Neuronal stem cell (in vitro differentiated cells): ENCODE measurements around the gene NFKBIE.
A peak's percentile ranks its signal among the peaks of the same experiment; 100 is the strongest.

Source experiments
- DNase-seq: peaks from one replicate; pipeline ENCODE4 v3.0.0-alpha.2; 2013; ENCODE audit warnings: low spot score
- H2AFZ ChIP-seq: one replicate; pipeline ENCODE4 v1.6.1; 2013; ENCODE audit warnings: mild to moderate bottlenecking, low read length, inconsistent platforms
- H2AK5ac ChIP-seq: 2 replicates; pipeline ENCODE4 v1.6.1; 2013; ENCODE audit warnings: low read depth, mild to moderate bottlenecking, inconsistent platforms, low read length, moderate library complexity, mixed read lengths
- H2BK120ac ChIP-seq: 2 replicates; pipeline ENCODE4 v1.6.1; 2013; ENCODE audit warnings: low read depth, mild to moderate bottlenecking, inconsistent platforms, low read length, moderate library complexity, mixed read lengths
- H2BK12ac ChIP-seq: one replicate; pipeline ENCODE4 v1.6.1; 2013; ENCODE audit warnings: low read length, inconsistent platforms
- H2BK15ac ChIP-seq: 2 replicates; pipeline ENCODE4 v1.6.1; 2013; ENCODE audit warnings: mild to moderate bottlenecking, low read length, inconsistent platforms, mixed read lengths
- H2BK5ac ChIP-seq: one replicate; pipeline ENCODE4 v1.6.1; 2013; ENCODE audit warnings: inconsistent platforms, mild to moderate bottlenecking, low read length, moderate library complexity
- H3K14ac ChIP-seq: one replicate; pipeline ENCODE4 v1.6.1; 2013; ENCODE audit warnings: low read length, inconsistent platforms
- H3K18ac ChIP-seq: 2 replicates; pipeline ENCODE4 v1.6.1; 2013; ENCODE audit warnings: low read length, inconsistent platforms
- H3K23ac ChIP-seq: 2 replicates; pipeline ENCODE4 v1.6.1; 2013; ENCODE audit warnings: low read depth, mild to moderate bottlenecking, mixed read lengths, low read length, inconsistent platforms; ENCODE audit not compliant: poor library complexity
- H3K27ac ChIP-seq: replicated peaks from 3 replicates; pipeline ENCODE4 v1.5.1; 2013; ENCODE audit warnings: low read length, inconsistent platforms
- H3K27me3 ChIP-seq, 3 experiments: 2 replicates each; pipeline ENCODE4 v1.6.1; 2013; ENCODE audit warnings: low read length in 3 of 3, mild to moderate bottlenecking in 2 of 3, inconsistent platforms in 1 of 3, low read depth in 1 of 3, mixed read lengths in 1 of 3, moderate library complexity in 1 of 3; ENCODE audit not compliant: control insufficient read depth in 3 of 3, insufficient read depth in 3 of 3
- H3K36me3 ChIP-seq, 2 donors: replicated peaks in 1 of 2; 2 replicates each; pipeline ENCODE4 v1.6.1; 2013; ENCODE audit warnings: low read length in 2 of 2; ENCODE audit not compliant: control insufficient read depth in 2 of 2, insufficient read depth in 2 of 2
- H3K4ac ChIP-seq: 2 replicates; pipeline ENCODE4 v1.6.1; 2013; ENCODE audit warnings: inconsistent platforms, mild to moderate bottlenecking, low read length, moderate library complexity
- H3K4me1 ChIP-seq, 2 donors: 1 replicate in 1 of 2; 2 replicates in 1 of 2; pipeline ENCODE4 v1.6.1; 2013; ENCODE audit warnings: low read length in 2 of 2, low read depth in 1 of 2; ENCODE audit not compliant: control insufficient read depth in 2 of 2, insufficient read depth in 1 of 2
- H3K4me2 ChIP-seq: one replicate; pipeline ENCODE4 v1.6.1; 2013; ENCODE audit warnings: mild to moderate bottlenecking, low read length, inconsistent platforms; ENCODE audit not compliant: insufficient read depth, poor library complexity, severe bottlenecking
- H3K4me3 ChIP-seq, 2 donors: 2 replicates each; pipeline ENCODE4 v1.5.1; 2013; ENCODE audit warnings: low read length in 2 of 2, mild to moderate bottlenecking in 2 of 2, inconsistent platforms in 1 of 2, moderate library complexity in 1 of 2
- H3K79me1 ChIP-seq: one replicate; pipeline ENCODE4 v1.6.1; 2013; ENCODE audit warnings: low read depth, mild to moderate bottlenecking, inconsistent platforms, low read length, moderate library complexity
- H3K9ac ChIP-seq: one replicate; pipeline ENCODE4 v1.6.1; 2013; ENCODE audit warnings: mild to moderate bottlenecking, low read depth, low read length, inconsistent platforms; ENCODE audit not compliant: poor library complexity
- H3K9me3 ChIP-seq, 2 donors: replicated peaks in 1 of 2; 2 replicates each; pipeline versions ENCODE3 to v1.6.1; 2013; ENCODE audit warnings: low read length in 2 of 2, mild to moderate bottlenecking in 2 of 2, inconsistent platforms in 1 of 2, low read depth in 1 of 2, mixed read lengths in 1 of 2, moderate library complexity in 1 of 2; ENCODE audit not compliant: control insufficient read depth in 2 of 2, insufficient read depth in 1 of 2
- H4K8ac ChIP-seq: one replicate; pipeline ENCODE4 v1.6.1; 2013; ENCODE audit warnings: low read depth, mild to moderate bottlenecking, inconsistent platforms, low read length, moderate library complexity
- H4K91ac ChIP-seq: one replicate; pipeline ENCODE4 v1.6.1; 2013; ENCODE audit warnings: low read length, low read depth, mild to moderate bottlenecking, inconsistent platforms; ENCODE audit not compliant: poor library complexity
- WGBS, 2 donors: extraction: QIAGEN DNeasy Blood & Tissue Kit; methylation state at CpG; one replicate each; pipeline ENCODE4 v1.1.7; 2013; ENCODE audit warnings: missing lambda C conversion rate in 2 of 2, mixed read lengths in 1 of 2; ENCODE audit not compliant: insufficient read length in 2 of 2, insufficient replicate concordance in 1 of 2; ENCODE audit errors: extremely low coverage in 2 of 2; 5-methylcytosine and 5-hydroxymethylcytosine counted together

Gene NFKBIE

DNA sequence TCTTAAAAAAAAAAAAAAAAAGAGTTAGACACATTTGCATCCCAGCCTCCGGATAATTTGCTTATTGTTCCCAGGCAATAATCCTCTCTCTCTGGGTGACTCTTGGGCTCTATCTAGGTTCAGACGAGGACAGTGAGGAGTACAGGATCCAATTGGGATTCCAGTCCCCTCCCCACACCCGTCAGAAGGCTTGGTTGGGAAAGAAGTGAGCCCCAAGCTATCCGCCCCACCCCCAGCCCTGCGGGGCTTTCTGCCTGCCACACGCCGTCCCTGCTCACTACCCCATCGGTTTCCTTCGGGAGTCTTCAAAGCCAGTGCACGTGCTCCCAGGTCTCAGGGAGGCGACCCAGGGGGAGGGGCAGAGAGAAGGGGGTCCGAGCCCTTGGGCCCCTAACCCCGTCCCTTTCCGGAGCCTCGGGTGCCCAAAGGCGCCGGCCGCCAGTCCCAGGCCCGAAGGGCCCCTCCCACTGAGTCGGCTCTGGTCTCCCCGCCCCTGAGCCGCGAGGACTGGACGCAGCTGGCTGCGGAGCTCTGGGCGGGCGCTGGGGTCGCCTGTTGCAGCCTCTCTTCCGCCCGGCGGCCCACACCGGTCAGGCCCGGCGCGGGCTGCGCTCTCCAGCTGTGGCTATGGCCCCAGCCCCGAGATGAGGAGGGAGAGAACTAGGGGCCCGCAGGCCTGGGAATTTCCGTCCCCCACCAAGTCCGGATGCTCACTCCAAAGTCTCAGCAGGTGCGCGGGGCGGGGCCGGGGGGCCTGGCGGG lies 46.1 kb downstream of the NFKBIE start:
- DNase-seq = peak; percentile 81
- peak overlapping the region; percentile 99 for H2AFZ ChIP-seq

DNA sequence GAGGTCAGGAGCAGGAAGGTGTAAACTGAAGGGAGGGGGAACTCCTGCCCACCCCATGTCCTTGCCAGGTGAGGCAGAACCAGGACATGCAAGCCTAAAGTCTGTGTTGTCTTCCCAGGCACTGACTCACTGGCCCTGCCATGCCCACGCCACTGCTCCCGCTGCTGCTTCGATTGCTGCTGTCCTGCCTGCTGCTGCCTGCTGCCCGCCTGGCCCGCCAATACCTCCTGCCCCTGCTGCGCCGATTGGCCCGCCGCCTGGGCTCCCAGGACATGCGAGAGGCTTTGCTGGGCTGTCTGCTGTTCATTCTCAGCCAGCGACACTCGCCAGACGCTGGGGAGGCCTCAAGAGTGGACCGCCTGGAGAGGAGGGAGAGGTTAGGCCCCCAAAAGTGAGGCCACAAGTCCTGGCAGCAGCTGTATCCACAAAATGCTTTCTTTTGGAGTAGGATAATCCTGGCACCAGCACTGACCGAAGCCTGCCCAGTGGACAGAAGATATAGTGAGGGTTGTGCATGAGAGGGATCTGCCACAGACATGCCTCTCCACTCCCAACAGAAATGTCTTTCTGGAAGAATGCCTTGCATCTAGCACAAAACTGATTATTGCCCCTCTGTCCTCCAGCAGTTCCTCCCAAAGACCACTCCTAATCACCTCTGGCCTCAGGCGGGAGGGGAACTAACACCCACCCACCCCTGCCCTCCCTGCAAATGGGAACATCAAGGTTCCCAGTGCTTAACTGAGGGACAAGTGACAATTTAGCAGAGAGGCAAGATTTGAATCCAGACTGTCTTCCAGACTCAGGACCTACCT lies 47.8 kb downstream of the NFKBIE start:
- Histone ChIP-seq H2AK5ac (peak overlapping the region; percentile 44), H3K23ac (peak overlapping the region; percentile 76), H3K4ac (no peak overlapping the region), H2AFZ (no peak overlapping the region), H3K9ac (peak overlapping the region; percentile 78), H3K27me3 (no peaks in the 10 kb centered on the region), H4K91ac (no peak overlapping the region), H2BK12ac (peak overlapping the region; percentile 77), H3K4me1 (peaks cover 32 to 35% of the 10 kb centered on the region in 2 donors), H3K9me3 (no peaks in the 10 kb centered on the region), H2BK15ac (peak overlapping the region; percentile 78), H3K27ac (peak overlapping the region; percentile 15), H3K14ac (peak overlapping the region; percentile 39), H3K18ac (peak overlapping the region; percentile 89), H2BK5ac (no peak overlapping the region), H4K8ac (peak overlapping the region; percentile 30), H3K79me1 (peaks cover 4% of the 10 kb centered on the region), H3K36me3 (no peaks in the 10 kb centered on the region), H3K4me3 (no peak overlapping the region), H3K4me2 (no peak overlapping the region), H2BK120ac (peak overlapping the region; percentile 51)
- no peak for DNase-seq
- no CpG with 5 or more reads among the region's 16 CpGs for WGBS, 2 donors

More for the DNA sequence above, 46.1 kb downstream of the NFKBIE start:
- no peak overlapping the region for H4K8ac ChIP-seq
- H3K79me1 ChIP-seq = peaks cover 4% of the 10 kb centered on the region
- H2BK12ac ChIP-seq = no peak overlapping the region
- H3K27ac ChIP-seq = peak overlapping the region; percentile 90
- peak overlapping the region; percentile 97 for H3K18ac ChIP-seq
- H3K4ac ChIP-seq = no peak overlapping the region
- peak overlapping the region; percentile 75 for H3K9ac ChIP-seq
- peaks cover 38 to 42% of the 10 kb centered on the region in 2 donors for H3K4me1 ChIP-seq
- H4K91ac ChIP-seq = peak overlapping the region; percentile 39
- peak overlapping the region; percentile 32 for H2BK15ac ChIP-seq
- no peaks in the 10 kb centered on the region for H3K27me3 ChIP-seq
- H2BK120ac ChIP-seq = no peak overlapping the region
- WGBS, 2 donors = no CpG with 5 or more reads among the region's 45 CpGs
- peak overlapping the region; percentile 71 to 72 for H3K4me3 ChIP-seq
- H3K14ac ChIP-seq = no peak overlapping the region
- no peaks in the 10 kb centered on the region for H3K36me3 ChIP-seq
- H2BK5ac ChIP-seq = peak overlapping the region; percentile 91
- H3K9me3 ChIP-seq = no peaks in the 10 kb centered on the region
- no peak overlapping the region for H2AK5ac ChIP-seq
- peak overlapping the region; percentile 87 for H3K23ac ChIP-seq
- peak overlapping the region; percentile 65 for H3K4me2 ChIP-seq

DNA sequence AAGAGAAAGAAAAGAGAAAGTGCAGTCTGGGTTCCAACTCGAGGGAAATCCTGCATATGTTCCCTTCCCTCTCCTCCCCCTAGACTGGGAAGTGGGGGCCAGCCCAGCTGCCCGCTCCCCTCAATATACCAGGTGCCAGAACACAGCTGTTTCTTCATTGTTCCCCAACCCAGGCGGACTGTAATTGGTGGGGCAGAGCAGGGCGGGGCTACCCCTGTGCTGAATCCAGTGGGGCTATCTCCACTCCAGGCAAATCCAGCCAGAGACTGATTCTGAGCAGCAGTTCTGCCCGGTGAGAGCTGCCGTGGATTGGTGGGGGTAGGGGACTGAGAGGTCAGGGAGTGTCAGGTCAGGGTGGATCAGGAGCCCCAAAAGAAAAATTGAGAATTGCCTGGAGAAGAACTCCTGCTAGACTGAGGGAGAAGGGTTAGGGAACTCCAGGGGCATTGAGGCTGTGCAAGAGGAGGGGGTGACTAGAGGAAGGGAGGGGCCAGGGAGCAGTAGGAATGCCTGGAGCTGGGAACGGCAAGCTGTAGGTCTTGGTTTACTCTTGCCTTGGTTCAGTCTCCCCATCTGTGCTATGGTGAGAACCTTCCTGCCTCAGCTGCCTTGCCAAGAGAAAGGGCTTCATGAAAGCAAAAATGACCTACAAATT lies 48.5 kb downstream of the NFKBIE start, which contains the start of gene MYMX:
MYMX (plus strand) TSS at position 250 of the 655 bp plus-strand sequence. CDS start 546 bp downstream, outside the sequence.
- Histone ChIP-seq H2BK12ac (peak within 1 kb of the TSS; percentile 77), H3K18ac (peak within 1 kb of the TSS; percentile 92), H3K4ac (no peak within 1 kb of the TSS), H3K36me3 (no peaks in the 10 kb centered on the region), H2BK120ac (peak within 1 kb of the TSS; percentile 51), H3K4me3 (no peak within 1 kb of the TSS), H3K79me1 (peaks cover 4% of the 10 kb centered on the region), H3K4me1 (peaks cover 28 to 29% of the 10 kb centered on the region in 2 donors), H4K91ac (no peak within 1 kb of the TSS), H2AFZ (peak within 1 kb of the TSS; percentile 38), H3K27me3 (no peaks in the 10 kb centered on the region), H3K23ac (peak within 1 kb of the TSS; percentile 76), H4K8ac (peak within 1 kb of the TSS; percentile 30), H3K27ac (peak within 1 kb of the TSS; percentile 15), H3K9ac (peak within 1 kb of the TSS; percentile 78), H3K14ac (peak within 1 kb of the TSS; percentile 39), H2BK15ac (peak within 1 kb of the TSS; percentile 78), H2BK5ac (no peak within 1 kb of the TSS), H2AK5ac (peak within 1 kb of the TSS; percentile 73), H3K9me3 (no peaks in the 10 kb centered on the region), H3K4me2 (peak within 1 kb of the TSS; percentile 40)
- no peak for DNase-seq
- no CpG with 5 or more reads among the region's 7 CpGs for WGBS, 2 donors
